Lower leg skin (tissue), 3 donors: ENCODE results near the gene LMTK2.

Experiments
- POLR2A ChIP-seq, 2 donors: fragments of 450-650 bp; IDR thresholded peaks; one replicate each; pipeline ENCODE4 v1.6.1; 2016 to 2017; ENCODE audit warnings: antibody characterized with exemption in 2 of 2, mild to moderate bottlenecking in 1 of 2, moderate library complexity in 1 of 2
- TF ChIP-seq, protein P1 (sequence below), 3 donors: fragments of 450-650 bp; IDR thresholded peaks; one replicate each; pipeline ENCODE4 v1.5.1; 2016; ENCODE audit warnings: antibody characterized with exemption in 3 of 3, mild to moderate bottlenecking in 3 of 3, moderate library complexity in 2 of 3

DNA sequence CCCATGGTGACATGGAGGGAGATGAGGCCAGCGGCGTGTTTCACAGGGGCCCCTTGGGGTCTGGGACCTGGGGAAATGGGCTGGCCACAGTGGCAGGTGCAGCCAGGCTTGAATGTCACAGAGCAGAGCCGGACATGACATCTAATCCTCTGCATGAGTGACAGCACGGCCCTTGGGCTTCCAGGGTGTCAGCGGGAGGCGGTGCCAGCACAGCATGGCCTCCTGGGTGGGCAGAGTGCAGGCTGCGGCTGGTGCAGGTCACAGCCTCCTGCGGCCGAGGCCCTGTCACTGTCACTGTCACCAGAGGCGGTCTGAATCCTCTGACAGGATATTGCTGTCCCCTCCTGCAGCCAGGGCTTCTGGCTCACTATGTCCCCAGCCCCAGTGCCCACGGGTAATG is 122.8 kb downstream of the LMTK2 start:
- TF ChIP-seq, protein P1, sequence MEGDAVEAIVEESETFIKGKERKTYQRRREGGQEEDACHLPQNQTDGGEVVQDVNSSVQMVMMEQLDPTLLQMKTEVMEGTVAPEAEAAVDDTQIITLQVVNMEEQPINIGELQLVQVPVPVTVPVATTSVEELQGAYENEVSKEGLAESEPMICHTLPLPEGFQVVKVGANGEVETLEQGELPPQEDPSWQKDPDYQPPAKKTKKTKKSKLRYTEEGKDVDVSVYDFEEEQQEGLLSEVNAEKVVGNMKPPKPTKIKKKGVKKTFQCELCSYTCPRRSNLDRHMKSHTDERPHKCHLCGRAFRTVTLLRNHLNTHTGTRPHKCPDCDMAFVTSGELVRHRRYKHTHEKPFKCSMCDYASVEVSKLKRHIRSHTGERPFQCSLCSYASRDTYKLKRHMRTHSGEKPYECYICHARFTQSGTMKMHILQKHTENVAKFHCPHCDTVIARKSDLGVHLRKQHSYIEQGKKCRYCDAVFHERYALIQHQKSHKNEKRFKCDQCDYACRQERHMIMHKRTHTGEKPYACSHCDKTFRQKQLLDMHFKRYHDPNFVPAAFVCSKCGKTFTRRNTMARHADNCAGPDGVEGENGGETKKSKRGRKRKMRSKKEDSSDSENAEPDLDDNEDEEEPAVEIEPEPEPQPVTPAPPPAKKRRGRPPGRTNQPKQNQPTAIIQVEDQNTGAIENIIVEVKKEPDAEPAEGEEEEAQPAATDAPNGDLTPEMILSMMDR (IDR thresholded peaks at IDR 0.05): no peak
- no peak for TF ChIP-seq POLR2A (IDR thresholded peaks at IDR 0.05)
